RWPE2 (cell line): ENCODE data around the gene MDFIC.

Source experiments
- ATAC-seq: fragments of 200-7000 bp; cut with Tn5 transposase; 3 replicates; pipeline ENCODE4 v1.9.1; 2021; ENCODE audit warnings: low read depth
- DNase-seq: peaks from one replicate; pipeline ENCODE4 v3.0.0-alpha.2; 2020; ENCODE audit warnings: low spot score
- H3K27ac ChIP-seq: fragments of 450-650 bp; 2 replicates; pipeline ENCODE4 v1.5.1; 2017; ENCODE audit warnings: mild to moderate bottlenecking; ENCODE audit not compliant: poor library complexity, severe bottlenecking
- H3K27me3 ChIP-seq: fragments of 250-450 bp; sonication (Bioruptor Pico); 2 replicates; pipeline ENCODE4 v1.5.1; 2021; ENCODE audit warnings: mild to moderate bottlenecking, moderate library complexity; ENCODE audit not compliant: insufficient read depth, poor library complexity, severe bottlenecking
- H3K36me3 ChIP-seq: fragments of 250-450 bp; sonication (Bioruptor Pico); 2 replicates; pipeline ENCODE4 v1.5.1; 2020; ENCODE audit warnings: low read depth, mild to moderate bottlenecking, moderate library complexity
- H3K4me1 ChIP-seq: fragments of 250-450 bp; sonication (Bioruptor Pico); 2 replicates; pipeline ENCODE4 v1.5.1; 2021; ENCODE audit warnings: mild to moderate bottlenecking, moderate library complexity; ENCODE audit not compliant: insufficient read depth, poor library complexity, severe bottlenecking
- H3K4me3 ChIP-seq: fragments of 250-450 bp; sonication (Bioruptor Pico); 2 replicates; pipeline ENCODE4 v1.5.1; 2021; ENCODE audit warnings: mild to moderate bottlenecking, moderate library complexity; ENCODE audit not compliant: severe bottlenecking
- H3K9me3 ChIP-seq: fragments of 250-450 bp; sonication (Bioruptor Pico); 2 replicates; pipeline ENCODE4 v1.5.1; 2021; ENCODE audit warnings: mild to moderate bottlenecking, moderate library complexity; ENCODE audit not compliant: severe bottlenecking
- TF ChIP-seq, protein P1 (sequence below): fragments of 450-650 bp; IDR thresholded peaks from one replicate; pipeline ENCODE4 v1.5.1; 2017; ENCODE audit warnings: mild to moderate bottlenecking, moderate library complexity; ENCODE audit not compliant: poor library complexity, severe bottlenecking

MDFIC gene

GRCh38 chr7:115032715-115033703 is 111.1 kb downstream of the MDFIC start:
- ATAC-seq: no peak
- Histone ChIP-seq H3K9me3 (no peaks in the 10 kb centered on the region), H3K27ac (no peak overlapping the region), H3K4me1 (no peaks in the 10 kb centered on the region), H3K4me3 (no peak overlapping the region), H3K36me3 (no peaks in the 10 kb centered on the region), H3K27me3 (no peaks in the 10 kb centered on the region)
- no peak for DNase-seq
- TF ChIP-seq, protein P1, sequence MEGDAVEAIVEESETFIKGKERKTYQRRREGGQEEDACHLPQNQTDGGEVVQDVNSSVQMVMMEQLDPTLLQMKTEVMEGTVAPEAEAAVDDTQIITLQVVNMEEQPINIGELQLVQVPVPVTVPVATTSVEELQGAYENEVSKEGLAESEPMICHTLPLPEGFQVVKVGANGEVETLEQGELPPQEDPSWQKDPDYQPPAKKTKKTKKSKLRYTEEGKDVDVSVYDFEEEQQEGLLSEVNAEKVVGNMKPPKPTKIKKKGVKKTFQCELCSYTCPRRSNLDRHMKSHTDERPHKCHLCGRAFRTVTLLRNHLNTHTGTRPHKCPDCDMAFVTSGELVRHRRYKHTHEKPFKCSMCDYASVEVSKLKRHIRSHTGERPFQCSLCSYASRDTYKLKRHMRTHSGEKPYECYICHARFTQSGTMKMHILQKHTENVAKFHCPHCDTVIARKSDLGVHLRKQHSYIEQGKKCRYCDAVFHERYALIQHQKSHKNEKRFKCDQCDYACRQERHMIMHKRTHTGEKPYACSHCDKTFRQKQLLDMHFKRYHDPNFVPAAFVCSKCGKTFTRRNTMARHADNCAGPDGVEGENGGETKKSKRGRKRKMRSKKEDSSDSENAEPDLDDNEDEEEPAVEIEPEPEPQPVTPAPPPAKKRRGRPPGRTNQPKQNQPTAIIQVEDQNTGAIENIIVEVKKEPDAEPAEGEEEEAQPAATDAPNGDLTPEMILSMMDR: no peak

DNA sequence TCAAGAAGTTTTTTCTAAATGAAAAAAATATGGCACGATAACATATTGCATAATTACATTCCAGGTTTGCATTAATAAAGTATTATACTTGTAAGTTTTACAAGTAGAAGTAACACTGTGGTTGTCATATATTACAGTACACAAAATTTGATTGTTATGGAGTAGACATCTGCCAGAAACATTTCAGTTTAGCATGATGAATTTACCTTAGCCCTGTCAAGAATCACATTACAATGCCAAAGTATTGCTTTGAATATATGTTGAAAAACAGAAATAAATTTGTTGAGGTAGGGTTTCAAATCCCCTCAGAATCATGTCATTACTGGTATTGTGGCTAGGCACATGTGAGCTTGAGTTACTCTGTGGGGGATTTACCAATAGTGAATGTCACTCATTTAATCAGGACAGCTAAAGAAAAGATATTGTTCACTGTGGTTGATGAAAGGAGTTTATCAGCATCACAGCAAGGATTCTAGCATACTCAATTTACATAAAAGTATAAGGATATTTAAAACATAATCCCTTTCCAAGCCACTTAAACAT is 112.1 kb downstream of the MDFIC start:
- Histone ChIP-seq H3K27ac (no peak overlapping the region), H3K27me3 (no peaks in the 10 kb centered on the region), H3K4me3 (no peak overlapping the region), H3K36me3 (no peaks in the 10 kb centered on the region), H3K4me1 (no peaks in the 10 kb centered on the region), H3K9me3 (no peaks in the 10 kb centered on the region)
- no peak for DNase-seq
- no peak for ATAC-seq
- TF ChIP-seq, protein P1: no peak

DNA sequence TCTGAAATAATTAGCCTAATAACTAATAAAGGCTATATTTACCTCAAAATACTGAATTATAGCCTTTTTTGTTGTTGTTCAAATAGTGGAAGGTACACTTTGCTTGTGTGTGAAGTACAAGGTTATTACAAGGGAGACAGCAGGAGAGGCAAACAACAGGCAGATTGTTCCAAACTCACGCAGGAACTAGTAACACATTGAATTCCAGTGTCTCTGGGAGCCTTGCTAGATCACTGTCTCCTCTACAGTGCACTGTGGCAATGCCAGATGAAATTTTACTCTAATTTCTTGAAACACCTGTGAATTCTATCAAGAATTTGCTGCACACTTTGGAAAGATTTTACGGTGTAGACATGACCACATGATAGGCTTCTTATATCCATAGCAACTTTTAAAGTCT is 112.6 kb downstream of the MDFIC start:
- DNase-seq (no peak), ATAC-seq (no peak)
- Histone ChIP-seq H3K27me3 (no peaks in the 10 kb centered on the region), H3K9me3 (no peaks in the 10 kb centered on the region), H3K4me1 (no peaks in the 10 kb centered on the region), H3K4me3 (no peak overlapping the region), H3K36me3 (no peaks in the 10 kb centered on the region), H3K27ac (no peak overlapping the region)
- TF ChIP-seq, protein P1: no peak

- Histone ChIP-seq H3K36me3 (no peaks in the 10 kb centered on the region), H3K9me3 (no peaks in the 10 kb centered on the region), H3K4me3 (no peak overlapping the region), H3K27me3 (no peaks in the 10 kb centered on the region), H3K4me1 (no peaks in the 10 kb centered on the region), H3K27ac (no peak overlapping the region)
- ATAC-seq (no peak), DNase-seq (no peak)
- TF ChIP-seq, protein P1: no peak
Measured at GRCh38 chr7:115037128-115037802, 115.4 kb downstream of the MDFIC start.
